Left renal pelvis (tissue), 4 donors: ENCODE measurements around the gene BCL6. TPM values are rescaled to one million over a fixed set of nuclear protein-coding genes. Genes with fewer than 3 reads are reported as not detected.
"Not testable (repeated sequence)": the region's sequence is repeated elsewhere in the genome, so short reads cannot be mapped to it uniquely, and the experiment has no call there.

Experiments
- DNase-seq, 4 donors: peaks; one replicate each; pipeline ENCODE4 v3.0.0-alpha.2; 2013; ENCODE audit warnings: low read depth in 4 of 4, low spot score in 3 of 4
- polyA plus RNA-seq, 4 donors: library from polyadenylated mRNA; unstranded; fragments of 120-200 nt; gene quantifications; one replicate each; pipeline ENCODE4 v1.2.1, GENCODE V29; 2013; ENCODE audit not compliant: insufficient read length in 4 of 4

Gene BCL6
- polyA plus RNA-seq, 4 donors, result 9.2 to 14.9 (median 12.6) TPM

GRCh38 chr3:187684880-187685279 is 60.4 kb downstream of the BCL6 start:
- no peak for DNase-seq

GRCh38 chr3:187684444-187684843 is 60.8 kb downstream of the BCL6 start:
- DNase-seq, result no peak

GRCh38 chr3:187681756-187682155 is 63.5 kb downstream of the BCL6 start:
- not testable (repeated sequence) for DNase-seq

- peak in 2 of 4 donors; percentile 48 to 50 for DNase-seq
Measured at GRCh38 chr3:187679638-187680396, 65.5 kb downstream of the BCL6 start.

- peak in 1 of 4 donors; percentile 46 for DNase-seq
Measured at GRCh38 chr3:187678726-187679268, 66.5 kb downstream of the BCL6 start.

- DNase-seq, result no peak
Measured at GRCh38 chr3:187677604-187678003, 67.7 kb downstream of the BCL6 start.

GRCh38 chr3:187673012-187673411 is 72.3 kb downstream of the BCL6 start:
- DNase-seq, result no peak

Other genes starting within 250 kb of the BCL6 start
- 1 to 10 TPM in 1 of 4 donors, under 1 TPM in 3; 0.27 to 3.4 (median 0.50) TPM for gene SST, start 75.1 kb downstream of the BCL6 start, polyA plus RNA-seq
- gene RTP2, start 42.9 kb downstream of the BCL6 start, polyA plus RNA-seq, result not detected